Measurements from ENCODE around the gene B3GALNT2. TPM values are rescaled to one million over a fixed set of nuclear protein-coding genes. Genes with fewer than 3 reads are reported as not detected.

The B3GALNT2 gene
- total RNA-seq, 1 donor from 2014 or later = 42.7 TPM

DNA sequence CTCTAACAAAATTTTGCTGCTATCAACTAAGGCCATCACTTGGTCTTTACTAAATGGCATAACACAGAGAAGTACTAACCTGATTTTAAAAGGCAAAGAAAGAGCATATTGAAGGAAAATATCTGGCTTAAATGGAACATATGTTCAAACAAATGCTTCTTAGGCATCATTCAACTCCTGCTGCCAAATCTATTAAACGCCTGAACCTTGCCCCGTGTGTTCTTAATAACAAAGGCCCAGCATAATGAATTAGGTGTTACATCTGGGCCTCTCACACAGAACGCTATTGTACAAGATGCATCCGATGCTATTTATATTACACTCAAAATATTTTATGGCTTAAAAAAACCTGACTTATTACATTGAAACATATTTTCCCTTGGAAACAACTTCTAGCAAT is 48.4 kb downstream of the B3GALNT2 start:
- H3K9ac ChIP-seq = no peak overlapping the region
- no peaks in the 10 kb centered on the region for H3F3A ChIP-seq (ENCODE audit: low read depth)
- TF ChIP-seq EZH2phosphoT487 (IDR thresholded peaks at IDR 0.05) (no peak), EZH2 (IDR thresholded peaks at IDR 0.05) (no peak)
- TF ChIP-seq, protein P1, sequence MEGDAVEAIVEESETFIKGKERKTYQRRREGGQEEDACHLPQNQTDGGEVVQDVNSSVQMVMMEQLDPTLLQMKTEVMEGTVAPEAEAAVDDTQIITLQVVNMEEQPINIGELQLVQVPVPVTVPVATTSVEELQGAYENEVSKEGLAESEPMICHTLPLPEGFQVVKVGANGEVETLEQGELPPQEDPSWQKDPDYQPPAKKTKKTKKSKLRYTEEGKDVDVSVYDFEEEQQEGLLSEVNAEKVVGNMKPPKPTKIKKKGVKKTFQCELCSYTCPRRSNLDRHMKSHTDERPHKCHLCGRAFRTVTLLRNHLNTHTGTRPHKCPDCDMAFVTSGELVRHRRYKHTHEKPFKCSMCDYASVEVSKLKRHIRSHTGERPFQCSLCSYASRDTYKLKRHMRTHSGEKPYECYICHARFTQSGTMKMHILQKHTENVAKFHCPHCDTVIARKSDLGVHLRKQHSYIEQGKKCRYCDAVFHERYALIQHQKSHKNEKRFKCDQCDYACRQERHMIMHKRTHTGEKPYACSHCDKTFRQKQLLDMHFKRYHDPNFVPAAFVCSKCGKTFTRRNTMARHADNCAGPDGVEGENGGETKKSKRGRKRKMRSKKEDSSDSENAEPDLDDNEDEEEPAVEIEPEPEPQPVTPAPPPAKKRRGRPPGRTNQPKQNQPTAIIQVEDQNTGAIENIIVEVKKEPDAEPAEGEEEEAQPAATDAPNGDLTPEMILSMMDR (IDR thresholded peaks at IDR 0.05) = no peak
- DNase-seq (ENCODE audit: low spot score) = no peak
- no peak overlapping the region for H3K4me2 ChIP-seq
- no peak overlapping the region for H3K27ac Mint-ChIP-seq
- H3K4me1 ChIP-seq = no peaks in the 10 kb centered on the region
- no peaks in the 10 kb centered on the region for H3K9me3 Mint-ChIP-seq
- no peak overlapping the region for H3K27ac ChIP-seq
- H3K4me3 ChIP-seq = no peak overlapping the region
- no peaks in the 10 kb centered on the region for H3K27me3 Mint-ChIP-seq (ENCODE audit: insufficient read depth, low read depth)
- no peaks in the 10 kb centered on the region for H4K20me1 ChIP-seq (ENCODE audit: low read depth)
- H3K9me3 ChIP-seq (ENCODE audit: low read depth) = no peaks in the 10 kb centered on the region
- no peak overlapping the region for H2AFZ ChIP-seq (replicated peaks)
- peaks cover 6% of the 10 kb centered on the region for H3K36me3 ChIP-seq
- H3K4me3 Mint-ChIP-seq = no peak overlapping the region
- H3K79me2 ChIP-seq (ENCODE audit: low read depth) = no peaks in the 10 kb centered on the region
- no peaks in the 10 kb centered on the region for H3K4me1 Mint-ChIP-seq
- H3K36me3 Mint-ChIP-seq = peaks cover 13% of the 10 kb centered on the region
- H3K27me3 ChIP-seq = no peaks in the 10 kb centered on the region

DNA sequence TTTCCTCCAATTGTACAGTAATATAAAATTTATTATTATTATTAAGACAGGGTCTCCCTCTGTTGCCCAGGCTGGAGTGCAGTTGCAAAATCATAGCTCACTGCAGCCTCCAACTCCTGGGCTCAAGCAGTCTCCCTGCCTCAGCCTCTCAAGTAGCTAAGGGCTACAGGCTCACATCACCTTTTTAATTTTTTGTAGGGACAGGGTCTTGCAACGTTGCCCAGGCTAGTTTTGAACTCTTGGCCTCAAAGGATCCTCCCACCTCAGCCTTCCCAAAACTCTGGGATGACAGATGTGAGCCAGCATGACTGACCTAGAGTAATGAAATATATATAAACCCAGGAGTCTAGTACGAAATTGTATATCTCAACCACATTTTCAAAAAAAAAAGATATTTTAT is 49.2 kb downstream of the B3GALNT2 start:
- no peak overlapping the region for H2AFZ ChIP-seq (replicated peaks)
- no peaks in the 10 kb centered on the region for H3K4me1 Mint-ChIP-seq

DNA sequence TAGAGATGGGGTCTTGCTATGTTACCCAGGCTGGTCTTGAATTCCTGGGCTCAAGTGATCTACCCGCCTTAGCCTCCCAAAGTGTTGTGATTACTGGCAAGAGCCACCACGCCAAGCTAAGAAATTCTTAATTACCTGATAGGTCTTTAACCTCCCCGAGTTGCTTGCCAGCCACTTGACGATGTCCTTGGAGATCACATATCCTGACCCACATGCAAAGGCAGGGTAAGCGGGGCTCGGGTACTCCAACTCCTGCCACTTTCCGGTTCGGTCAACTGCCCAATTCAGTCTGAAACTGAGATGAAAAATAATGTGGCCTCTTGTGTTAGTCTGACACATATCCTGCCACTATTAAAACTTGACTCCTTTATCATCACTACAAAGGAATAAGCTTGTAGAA is 50.2 kb downstream of the B3GALNT2 start:
- Histone ChIP-seq H3K9me3 (ENCODE audit: low read depth) (no peaks in the 10 kb centered on the region), H3K27me3 (no peaks in the 10 kb centered on the region), H3K4me3 (no peak overlapping the region), H3K79me2 (ENCODE audit: low read depth) (no peaks in the 10 kb centered on the region), H3K4me1 (no peaks in the 10 kb centered on the region), H3K4me2 (no peak overlapping the region), H2AFZ (replicated peaks) (no peak overlapping the region), H3K27ac (no peak overlapping the region), H4K20me1 (ENCODE audit: low read depth) (no peaks in the 10 kb centered on the region), H3K36me3 (peaks cover 6% of the 10 kb centered on the region), H3K9ac (no peak overlapping the region), H3F3A (ENCODE audit: low read depth) (no peaks in the 10 kb centered on the region)
- H3K27me3 Mint-ChIP-seq (ENCODE audit: insufficient read depth, low read depth) = no peaks in the 10 kb centered on the region
- TF ChIP-seq, protein P1 (IDR thresholded peaks at IDR 0.05) = no peak
- no peak for TF ChIP-seq EZH2 (IDR thresholded peaks at IDR 0.05)
- TF ChIP-seq EZH2phosphoT487 (IDR thresholded peaks at IDR 0.05) = no peak
- no peaks in the 10 kb centered on the region for H3K4me1 Mint-ChIP-seq
- no peak for DNase-seq (ENCODE audit: low spot score)
- no peak overlapping the region for H3K27ac Mint-ChIP-seq
- no peak overlapping the region for H3K4me3 Mint-ChIP-seq
- no peaks in the 10 kb centered on the region for H3K9me3 Mint-ChIP-seq
- H3K36me3 Mint-ChIP-seq = peaks cover 20% of the 10 kb centered on the region

More for the DNA sequence above, 49.2 kb downstream of the B3GALNT2 start:
- H3F3A ChIP-seq (ENCODE audit: low read depth) = no peaks in the 10 kb centered on the region
- Mint-ChIP-seq H3K4me3 (no peak overlapping the region), H3K27ac (no peak overlapping the region), H3K9me3 (no peaks in the 10 kb centered on the region), H3K36me3 (peaks cover 15% of the 10 kb centered on the region), H3K27me3 (ENCODE audit: insufficient read depth, low read depth) (no peaks in the 10 kb centered on the region)
- no peaks in the 10 kb centered on the region for H3K79me2 ChIP-seq (ENCODE audit: low read depth)
- TF ChIP-seq EZH2 (IDR thresholded peaks at IDR 0.05) = no peak
- TF ChIP-seq, protein P1 (IDR thresholded peaks at IDR 0.05) = no peak
- H3K9me3 ChIP-seq (ENCODE audit: low read depth) = no peaks in the 10 kb centered on the region
- no peak overlapping the region for H3K9ac ChIP-seq
- peaks cover 6% of the 10 kb centered on the region for H3K36me3 ChIP-seq
- no peak overlapping the region for H3K27ac ChIP-seq
- no peak for DNase-seq (ENCODE audit: low spot score)
- H3K4me2 ChIP-seq = no peak overlapping the region
- no peaks in the 10 kb centered on the region for H3K4me1 ChIP-seq
- H4K20me1 ChIP-seq (ENCODE audit: low read depth) = no peaks in the 10 kb centered on the region
- H3K27me3 ChIP-seq = no peaks in the 10 kb centered on the region
- H3K4me3 ChIP-seq = no peak overlapping the region
